ENCODE results near the gene ATAD1.
"Not testable (repeated sequence)": the region's sequence is repeated elsewhere in the genome, so short reads cannot be mapped to it uniquely, and the experiment has no call there.

Gene ATAD1

GRCh38 chr10:87761153-87761552 is 56.9 kb downstream of the ATAD1 start:
- no peak for DNase-seq
- Histone ChIP-seq H3K36me3 (ENCODE audit: control insufficient read depth, insufficient read depth, low read length) (peaks cover 16% of the 10 kb centered on the region), H3K27ac (ENCODE audit: insufficient read depth, low read length, poor library complexity, severe bottlenecking) (no peak overlapping the region), H3K4me1 (ENCODE audit: control insufficient read depth, insufficient read depth, low read length, poor library complexity, severe bottlenecking) (no peaks in the 10 kb centered on the region), H3K27me3 (replicated peaks; ENCODE audit: control insufficient read depth, insufficient read depth, low read length, poor library complexity, severe bottlenecking) (no peaks in the 10 kb centered on the region), H3K4me3 (ENCODE audit: insufficient read depth, low read depth, low read length, poor library complexity, severe bottlenecking) (no peak overlapping the region), H3K9me3 (ENCODE audit: control insufficient read depth, low read length) (no peaks in the 10 kb centered on the region)

GRCh38 chr10:87760195-87760905 is 57.7 kb downstream of the ATAD1 start:
- Histone ChIP-seq H3K9me3 (ENCODE audit: control insufficient read depth, low read length) (no peaks in the 10 kb centered on the region), H3K36me3 (ENCODE audit: control insufficient read depth, insufficient read depth, low read length) (peaks cover 16% of the 10 kb centered on the region), H3K27ac (ENCODE audit: insufficient read depth, low read length, poor library complexity, severe bottlenecking) (no peak overlapping the region), H3K4me3 (ENCODE audit: insufficient read depth, low read depth, low read length, poor library complexity, severe bottlenecking) (no peak overlapping the region), H3K27me3 (replicated peaks; ENCODE audit: control insufficient read depth, insufficient read depth, low read length, poor library complexity, severe bottlenecking) (no peaks in the 10 kb centered on the region), H3K4me1 (ENCODE audit: control insufficient read depth, insufficient read depth, low read length, poor library complexity, severe bottlenecking) (no peaks in the 10 kb centered on the region)
- no peak for DNase-seq

GRCh38 chr10:87759551-87759950 is 58.5 kb downstream of the ATAD1 start:
- Histone ChIP-seq H3K4me3 (ENCODE audit: insufficient read depth, low read depth, low read length, poor library complexity, severe bottlenecking) (no peak overlapping the region), H3K9me3 (ENCODE audit: control insufficient read depth, low read length) (no peaks in the 10 kb centered on the region), H3K4me1 (ENCODE audit: control insufficient read depth, insufficient read depth, low read length, poor library complexity, severe bottlenecking) (no peaks in the 10 kb centered on the region), H3K27ac (ENCODE audit: insufficient read depth, low read length, poor library complexity, severe bottlenecking) (no peak overlapping the region), H3K36me3 (ENCODE audit: control insufficient read depth, insufficient read depth, low read length) (peaks cover 23% of the 10 kb centered on the region), H3K27me3 (replicated peaks; ENCODE audit: control insufficient read depth, insufficient read depth, low read length, poor library complexity, severe bottlenecking) (no peaks in the 10 kb centered on the region)
- DNase-seq, result no peak

GRCh38 chr10:87757685-87758084 is 60.3 kb downstream of the ATAD1 start:
- DNase-seq, result no peak
- H3K36me3 ChIP-seq (ENCODE audit: control insufficient read depth, insufficient read depth, low read length), result peaks cover 26% of the 10 kb centered on the region

GRCh38 chr10:87753995-87754866 is 63.8 kb downstream of the ATAD1 start:
- no peak overlapping the region for H3K4me3 ChIP-seq (ENCODE audit: insufficient read depth, low read depth, low read length, poor library complexity, severe bottlenecking)
- H3K36me3 ChIP-seq (ENCODE audit: control insufficient read depth, insufficient read depth, low read length), result peaks cover 15% of the 10 kb centered on the region
- H3K9me3 ChIP-seq (ENCODE audit: control insufficient read depth, low read length), result no peaks in the 10 kb centered on the region
- no peak for DNase-seq
- H3K27me3 ChIP-seq (replicated peaks; ENCODE audit: control insufficient read depth, insufficient read depth, low read length, poor library complexity, severe bottlenecking), result no peaks in the 10 kb centered on the region
- H3K27ac ChIP-seq (ENCODE audit: insufficient read depth, low read length, poor library complexity, severe bottlenecking), result no peak overlapping the region
- no peaks in the 10 kb centered on the region for H3K4me1 ChIP-seq (ENCODE audit: control insufficient read depth, insufficient read depth, low read length, poor library complexity, severe bottlenecking)

More at GRCh38 chr10:87757685-87758084, 60.3 kb downstream of the ATAD1 start:
- Histone ChIP-seq H3K9me3 (ENCODE audit: control insufficient read depth, low read length) (no peaks in the 10 kb centered on the region), H3K4me1 (ENCODE audit: control insufficient read depth, insufficient read depth, low read length, poor library complexity, severe bottlenecking) (no peaks in the 10 kb centered on the region), H3K27ac (ENCODE audit: insufficient read depth, low read length, poor library complexity, severe bottlenecking) (no peak overlapping the region), H3K27me3 (replicated peaks; ENCODE audit: control insufficient read depth, insufficient read depth, low read length, poor library complexity, severe bottlenecking) (no peaks in the 10 kb centered on the region), H3K4me3 (ENCODE audit: insufficient read depth, low read depth, low read length, poor library complexity, severe bottlenecking) (no peak overlapping the region)

- Histone ChIP-seq H3K27ac (ENCODE audit: insufficient read depth, low read length, poor library complexity, severe bottlenecking) (no peak overlapping the region), H3K36me3 (ENCODE audit: control insufficient read depth, insufficient read depth, low read length) (peaks cover 15% of the 10 kb centered on the region), H3K4me1 (ENCODE audit: control insufficient read depth, insufficient read depth, low read length, poor library complexity, severe bottlenecking) (no peaks in the 10 kb centered on the region), H3K9me3 (ENCODE audit: control insufficient read depth, low read length) (no peaks in the 10 kb centered on the region), H3K4me3 (ENCODE audit: insufficient read depth, low read depth, low read length, poor library complexity, severe bottlenecking) (no peak overlapping the region), H3K27me3 (replicated peaks; ENCODE audit: control insufficient read depth, insufficient read depth, low read length, poor library complexity, severe bottlenecking) (no peaks in the 10 kb centered on the region)
- DNase-seq, result no peak
These were observed 65.5 kb downstream of the ATAD1 start for GRCh38 chr10:87752566-87752965.

- H3K27ac ChIP-seq (ENCODE audit: insufficient read depth, low read length, poor library complexity, severe bottlenecking), result no peak overlapping the region
- no peak overlapping the region for H3K4me3 ChIP-seq (ENCODE audit: insufficient read depth, low read depth, low read length, poor library complexity, severe bottlenecking)
- H3K27me3 ChIP-seq (replicated peaks; ENCODE audit: control insufficient read depth, insufficient read depth, low read length, poor library complexity, severe bottlenecking), result no peaks in the 10 kb centered on the region
- DNase-seq, result no peak
- H3K36me3 ChIP-seq (ENCODE audit: control insufficient read depth, insufficient read depth, low read length), result peaks cover 11% of the 10 kb centered on the region
- no peaks in the 10 kb centered on the region for H3K4me1 ChIP-seq (ENCODE audit: control insufficient read depth, insufficient read depth, low read length, poor library complexity, severe bottlenecking)
- H3K9me3 ChIP-seq (ENCODE audit: control insufficient read depth, low read length), result no peaks in the 10 kb centered on the region
These were observed 66.8 kb downstream of the ATAD1 start for GRCh38 chr10:87751274-87751673.

GRCh38 chr10:87750817-87751216 is 67.2 kb downstream of the ATAD1 start:
- H3K27ac ChIP-seq (ENCODE audit: insufficient read depth, low read length, poor library complexity, severe bottlenecking), result no peak overlapping the region
- DNase-seq, result no peak
- no peak overlapping the region for H3K4me3 ChIP-seq (ENCODE audit: insufficient read depth, low read depth, low read length, poor library complexity, severe bottlenecking)
- no peaks in the 10 kb centered on the region for H3K4me1 ChIP-seq (ENCODE audit: control insufficient read depth, insufficient read depth, low read length, poor library complexity, severe bottlenecking)
- H3K36me3 ChIP-seq (ENCODE audit: control insufficient read depth, insufficient read depth, low read length), result peaks cover 10% of the 10 kb centered on the region
- no peaks in the 10 kb centered on the region for H3K9me3 ChIP-seq (ENCODE audit: control insufficient read depth, low read length)
- H3K27me3 ChIP-seq (replicated peaks; ENCODE audit: control insufficient read depth, insufficient read depth, low read length, poor library complexity, severe bottlenecking), result no peaks in the 10 kb centered on the region

GRCh38 chr10:87750001-87750671 is 67.9 kb downstream of the ATAD1 start:
- no peak for DNase-seq
- Histone ChIP-seq H3K27me3 (replicated peaks; ENCODE audit: control insufficient read depth, insufficient read depth, low read length, poor library complexity, severe bottlenecking) (no peaks in the 10 kb centered on the region), H3K4me1 (ENCODE audit: control insufficient read depth, insufficient read depth, low read length, poor library complexity, severe bottlenecking) (no peaks in the 10 kb centered on the region), H3K9me3 (ENCODE audit: control insufficient read depth, low read length) (no peaks in the 10 kb centered on the region), H3K27ac (ENCODE audit: insufficient read depth, low read length, poor library complexity, severe bottlenecking) (no peak overlapping the region), H3K36me3 (ENCODE audit: control insufficient read depth, insufficient read depth, low read length) (peaks cover 9% of the 10 kb centered on the region), H3K4me3 (ENCODE audit: insufficient read depth, low read depth, low read length, poor library complexity, severe bottlenecking) (no peak overlapping the region)

- DNase-seq; H3K27ac ChIP-seq (ENCODE audit: insufficient read depth, low read length, poor library complexity, severe bottlenecking); H3K36me3 ChIP-seq (ENCODE audit: control insufficient read depth, insufficient read depth, low read length); H3K4me1 ChIP-seq (ENCODE audit: control insufficient read depth, insufficient read depth, low read length, poor library complexity, severe bottlenecking); H3K27me3 ChIP-seq (replicated peaks; ENCODE audit: control insufficient read depth, insufficient read depth, low read length, poor library complexity, severe bottlenecking); H3K9me3 ChIP-seq (ENCODE audit: control insufficient read depth, low read length); H3K4me3 ChIP-seq (ENCODE audit: insufficient read depth, low read depth, low read length, poor library complexity, severe bottlenecking): not testable (repeated sequence)
These were observed 69.8 kb downstream of the ATAD1 start for GRCh38 chr10:87748244-87748643.

Data from effector memory CD4-positive, alpha-beta T cell (primary cell).